Measurements from ENCODE around the gene PIMREG. TPM values are rescaled to one million over a fixed set of nuclear protein-coding genes. Genes with fewer than 3 reads are reported as not detected.

Gene PIMREG
- polyA plus RNA-seq, 1 donor from 2014 or later: 6.0 TPM

DNA sequence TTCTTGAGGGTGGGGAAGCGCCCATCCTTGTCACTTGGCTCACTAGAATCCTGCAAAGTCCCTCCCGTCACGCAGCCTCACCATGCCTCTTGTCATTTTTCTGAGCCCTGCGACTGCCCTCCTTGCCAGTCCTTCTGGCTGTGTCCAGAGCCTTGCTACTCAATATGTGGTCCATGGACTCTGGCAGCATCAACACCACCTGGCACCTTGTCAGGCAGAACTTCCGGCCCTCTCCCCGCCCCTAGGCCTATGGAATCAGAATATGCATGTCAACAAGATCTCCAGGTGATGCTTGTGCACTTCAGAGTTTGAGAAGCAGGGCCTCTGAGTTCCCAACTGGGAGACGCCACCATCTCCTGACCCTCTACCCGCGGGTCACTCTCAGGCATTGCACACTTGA is 12.1 kb downstream of the PIMREG start:
- H3K27me3 ChIP-seq (ENCODE audit: insufficient read depth, low read depth, low read length): no peaks in the 10 kb centered on the region
- H3K9me3 ChIP-seq (ENCODE audit: low read length): no peaks in the 10 kb centered on the region
- H3K36me3 ChIP-seq (ENCODE audit: insufficient read depth, low read length): no peaks in the 10 kb centered on the region
- H3K9me2 ChIP-seq (ENCODE audit: insufficient read depth, low read length): no peaks in the 10 kb centered on the region
- H3K4me3 ChIP-seq (ENCODE audit: low read length): no peak overlapping the region
- H4K20me1 ChIP-seq (ENCODE audit: insufficient read depth): no peaks in the 10 kb centered on the region
- no peak overlapping the region for H3K4me2 ChIP-seq (ENCODE audit: low read length)
- no peaks in the 10 kb centered on the region for H3K79me2 ChIP-seq (replicated peaks; ENCODE audit: insufficient read depth, low read length)
- no peaks in the 10 kb centered on the region for H3F3A ChIP-seq (ENCODE audit: insufficient read depth, low read length, poor library complexity, severe bottlenecking)
- no peak overlapping the region for H3K27ac ChIP-seq (ENCODE audit: low read length)
- H2AFZ ChIP-seq (ENCODE audit: low read depth, low read length): no peak overlapping the region
- TF ChIP-seq POLR2AphosphoS5 (IDR thresholded peaks at IDR 0.05): no peak
- no peak for TF ChIP-seq EZH2 (IDR thresholded peaks at IDR 0.05; ENCODE audit: borderline replicate concordance, insufficient read depth, low read length, poor library complexity, severe bottlenecking)
- TF ChIP-seq MXI1 (conservative IDR thresholded peaks at IDR 0.05; ENCODE audit: poor library complexity, severe bottlenecking): no peak
- TF ChIP-seq, protein P1, sequence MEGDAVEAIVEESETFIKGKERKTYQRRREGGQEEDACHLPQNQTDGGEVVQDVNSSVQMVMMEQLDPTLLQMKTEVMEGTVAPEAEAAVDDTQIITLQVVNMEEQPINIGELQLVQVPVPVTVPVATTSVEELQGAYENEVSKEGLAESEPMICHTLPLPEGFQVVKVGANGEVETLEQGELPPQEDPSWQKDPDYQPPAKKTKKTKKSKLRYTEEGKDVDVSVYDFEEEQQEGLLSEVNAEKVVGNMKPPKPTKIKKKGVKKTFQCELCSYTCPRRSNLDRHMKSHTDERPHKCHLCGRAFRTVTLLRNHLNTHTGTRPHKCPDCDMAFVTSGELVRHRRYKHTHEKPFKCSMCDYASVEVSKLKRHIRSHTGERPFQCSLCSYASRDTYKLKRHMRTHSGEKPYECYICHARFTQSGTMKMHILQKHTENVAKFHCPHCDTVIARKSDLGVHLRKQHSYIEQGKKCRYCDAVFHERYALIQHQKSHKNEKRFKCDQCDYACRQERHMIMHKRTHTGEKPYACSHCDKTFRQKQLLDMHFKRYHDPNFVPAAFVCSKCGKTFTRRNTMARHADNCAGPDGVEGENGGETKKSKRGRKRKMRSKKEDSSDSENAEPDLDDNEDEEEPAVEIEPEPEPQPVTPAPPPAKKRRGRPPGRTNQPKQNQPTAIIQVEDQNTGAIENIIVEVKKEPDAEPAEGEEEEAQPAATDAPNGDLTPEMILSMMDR (IDR thresholded peaks at IDR 0.05; ENCODE audit: poor library complexity, severe bottlenecking): no peak
- no peak for TF ChIP-seq SMC3 (conservative IDR thresholded peaks at IDR 0.05; ENCODE audit: poor library complexity)
- TF ChIP-seq EP300 (conservative IDR thresholded peaks at IDR 0.05; ENCODE audit: poor library complexity, severe bottlenecking): no peak
- TF ChIP-seq, protein P2, sequence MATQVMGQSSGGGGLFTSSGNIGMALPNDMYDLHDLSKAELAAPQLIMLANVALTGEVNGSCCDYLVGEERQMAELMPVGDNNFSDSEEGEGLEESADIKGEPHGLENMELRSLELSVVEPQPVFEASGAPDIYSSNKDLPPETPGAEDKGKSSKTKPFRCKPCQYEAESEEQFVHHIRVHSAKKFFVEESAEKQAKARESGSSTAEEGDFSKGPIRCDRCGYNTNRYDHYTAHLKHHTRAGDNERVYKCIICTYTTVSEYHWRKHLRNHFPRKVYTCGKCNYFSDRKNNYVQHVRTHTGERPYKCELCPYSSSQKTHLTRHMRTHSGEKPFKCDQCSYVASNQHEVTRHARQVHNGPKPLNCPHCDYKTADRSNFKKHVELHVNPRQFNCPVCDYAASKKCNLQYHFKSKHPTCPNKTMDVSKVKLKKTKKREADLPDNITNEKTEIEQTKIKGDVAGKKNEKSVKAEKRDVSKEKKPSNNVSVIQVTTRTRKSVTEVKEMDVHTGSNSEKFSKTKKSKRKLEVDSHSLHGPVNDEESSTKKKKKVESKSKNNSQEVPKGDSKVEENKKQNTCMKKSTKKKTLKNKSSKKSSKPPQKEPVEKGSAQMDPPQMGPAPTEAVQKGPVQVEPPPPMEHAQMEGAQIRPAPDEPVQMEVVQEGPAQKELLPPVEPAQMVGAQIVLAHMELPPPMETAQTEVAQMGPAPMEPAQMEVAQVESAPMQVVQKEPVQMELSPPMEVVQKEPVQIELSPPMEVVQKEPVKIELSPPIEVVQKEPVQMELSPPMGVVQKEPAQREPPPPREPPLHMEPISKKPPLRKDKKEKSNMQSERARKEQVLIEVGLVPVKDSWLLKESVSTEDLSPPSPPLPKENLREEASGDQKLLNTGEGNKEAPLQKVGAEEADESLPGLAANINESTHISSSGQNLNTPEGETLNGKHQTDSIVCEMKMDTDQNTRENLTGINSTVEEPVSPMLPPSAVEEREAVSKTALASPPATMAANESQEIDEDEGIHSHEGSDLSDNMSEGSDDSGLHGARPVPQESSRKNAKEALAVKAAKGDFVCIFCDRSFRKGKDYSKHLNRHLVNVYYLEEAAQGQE (IDR thresholded peaks at IDR 0.05; ENCODE audit: borderline replicate concordance): no peak
- no peak for TF ChIP-seq RAD21 (conservative IDR thresholded peaks at IDR 0.05)
- no peak for TF ChIP-seq TAF1 (IDR thresholded peaks at IDR 0.05; ENCODE audit: low read depth)
- H3K9ac ChIP-seq (ENCODE audit: low read length): no peak overlapping the region

DNA sequence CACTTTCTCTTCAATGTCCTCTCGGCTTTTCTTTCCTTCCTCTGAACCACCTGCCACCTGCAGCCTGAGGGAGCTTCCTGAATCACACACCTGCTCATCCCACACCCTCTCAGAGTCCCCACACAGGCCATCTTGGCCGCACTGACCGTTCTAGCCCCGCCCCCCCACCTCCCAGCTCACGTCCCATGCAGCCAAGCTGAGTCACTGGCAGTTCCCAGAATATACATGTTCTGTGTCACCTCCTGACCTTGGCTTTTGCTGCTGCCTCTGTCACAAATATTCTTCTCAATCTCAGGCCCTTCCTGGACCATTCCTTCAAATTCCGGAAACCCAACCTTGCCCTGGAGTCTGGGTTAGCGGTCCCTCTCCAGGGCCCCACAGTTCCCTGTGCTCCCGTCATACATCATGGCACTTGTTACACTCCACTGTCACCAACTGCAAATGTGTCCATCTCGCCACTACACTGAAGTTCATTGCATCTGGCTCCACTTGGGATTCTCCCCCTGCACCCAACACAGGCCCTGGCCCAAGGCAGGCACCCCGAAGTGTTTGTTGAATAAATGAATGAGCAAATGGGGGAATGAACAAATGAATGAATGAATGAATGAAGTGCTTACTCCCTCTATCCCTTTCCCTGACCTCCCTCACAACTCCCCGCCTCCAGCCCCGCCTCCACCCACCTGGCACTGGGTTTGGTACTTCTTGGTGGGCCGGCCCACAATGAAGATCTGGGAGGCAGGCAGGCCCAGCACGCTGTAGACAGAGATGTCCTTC is 12.8 kb downstream of the PIMREG start:
- Histone ChIP-seq H3K79me2 (replicated peaks; ENCODE audit: insufficient read depth, low read length) (no peaks in the 10 kb centered on the region), H3K27ac (ENCODE audit: low read length) (no peak overlapping the region), H3F3A (ENCODE audit: insufficient read depth, low read length, poor library complexity, severe bottlenecking) (no peaks in the 10 kb centered on the region), H3K9ac (ENCODE audit: low read length) (no peak overlapping the region), H4K20me1 (ENCODE audit: insufficient read depth) (no peaks in the 10 kb centered on the region), H3K4me3 (ENCODE audit: low read length) (no peak overlapping the region), H2AFZ (ENCODE audit: low read depth, low read length) (no peak overlapping the region), H3K9me2 (ENCODE audit: insufficient read depth, low read length) (no peaks in the 10 kb centered on the region), H3K27me3 (ENCODE audit: insufficient read depth, low read depth, low read length) (no peaks in the 10 kb centered on the region), H3K4me2 (ENCODE audit: low read length) (no peak overlapping the region), H3K9me3 (ENCODE audit: low read length) (no peaks in the 10 kb centered on the region), H3K36me3 (ENCODE audit: insufficient read depth, low read length) (no peaks in the 10 kb centered on the region)
- TF ChIP-seq MXI1 (conservative IDR thresholded peaks at IDR 0.05; ENCODE audit: poor library complexity, severe bottlenecking) (no peak), RAD21 (conservative IDR thresholded peaks at IDR 0.05) (no peak)
- TF ChIP-seq, protein P1 (IDR thresholded peaks at IDR 0.05; ENCODE audit: poor library complexity, severe bottlenecking): no peak

All from neural cell (in vitro differentiated cells).